Heart right ventricle (tissue), 16 donors: ENCODE data around the gene C20orf202. TPM values are rescaled to one million over a fixed set of nuclear protein-coding genes. Genes with fewer than 3 reads are reported as not detected.
A peak's percentile ranks its signal among the peaks of the same experiment; 100 is the strongest.

ENCODE experiments used
- ATAC-seq, 8 donors: fragments of 200-7000 bp; cut with Tn5 transposase; one replicate each; pipeline ENCODE4 v1.9.1; 2020; ENCODE audit warnings: mild to moderate bottlenecking in 8 of 8, moderate library complexity in 8 of 8, moderate number of reproducible peaks in 1 of 8
- DNase-seq, 2 donors: peaks; one replicate each; pipeline ENCODE4 v3.0.0-alpha.2; 2020
- H3K27ac ChIP-seq, 10 donors: fragments of 200-600 bp; sonication (generic) in 2 of 10; one replicate each; pipeline versions ENCODE4 v1.5.0 to v1.8.0; 2020 to 2022; ENCODE audit warnings: mild to moderate bottlenecking in 3 of 10
- H3K27me3 ChIP-seq, 7 donors: fragments of 200-600 bp; one replicate each; pipeline ENCODE4 v1.8.0; 2021 to 2022; ENCODE audit warnings: mild to moderate bottlenecking in 2 of 7
- H3K36me3 ChIP-seq, 9 donors: fragments of 200-600 bp; sonication (generic) in 1 of 9; one replicate each; pipeline versions ENCODE4 v1.5.0 to v1.8.0; 2020 to 2022; ENCODE audit warnings: mild to moderate bottlenecking in 2 of 9
- H3K4me1 ChIP-seq, 9 donors: fragments of 200-600 bp; sonication (generic) in 1 of 9; one replicate each; pipeline versions ENCODE4 v1.5.0 to v1.8.0; 2020 to 2022; ENCODE audit warnings: mild to moderate bottlenecking in 4 of 9
- H3K4me3 ChIP-seq, 10 donors: fragments of 200-600 bp; sonication (generic) in 2 of 10; one replicate each; pipeline versions ENCODE4 v1.5.0 to v1.8.0; 2020 to 2022; ENCODE audit warnings: mild to moderate bottlenecking in 7 of 10, moderate library complexity in 2 of 10
- H3K9me3 ChIP-seq, 11 donors: fragments of 200-600 bp in 10 of 11; sonication (generic) in 2 of 11; one replicate each; pipeline versions ENCODE4 v1.5.0 to v1.8.0; 2013 to 2022; ENCODE audit warnings: mild to moderate bottlenecking in 2 of 11, control low read depth in 1 of 11, moderate library complexity in 1 of 11
- WGBS, 2 donors: extraction: QIAGEN DNeasy Blood & Tissue Kit; methylation state at CpG; one replicate each; pipeline ENCODE4 v1.1.7; 2013; ENCODE audit warnings: inconsistent platforms in 1 of 2; 5-methylcytosine and 5-hydroxymethylcytosine counted together
- intact Hi-C, 10 donors: fragments of 100-400 bp; cut with DNase I; formaldehyde crosslinking; loops; one replicate each; pipeline versions ENCODE4 v1.11.1 to v1.14.2; 2022
- polyA plus RNA-seq, 2 donors: library from polyadenylated mRNA; stranded (reverse); fragments of 200-250 nt; gene quantifications; one replicate each; pipeline ENCODE4 v1.2.3, GENCODE V29; 2013
- total RNA-seq, 10 donors: library from RNA; stranded (reverse); fragmentation: NEBNext Ultra II Directional in 3 of 10; extraction: Animal tissue kit (Norgen Biotek cat#: 25700) in 3 of 10; gene quantifications; one replicate each; pipeline versions ENCODE4 v1.2.1 to v1.2.4, GENCODE V29; 2021 to 2023
- TF ChIP-seq, protein P1 (sequence below), 9 donors: fragments of 200-600 bp; sonication (generic) in 2 of 9; IDR thresholded peaks; one replicate each; pipeline versions ENCODE4 v1.5.0 to v1.8.0; 2021 to 2022; ENCODE audit warnings: antibody characterized with exemption in 9 of 9, mild to moderate bottlenecking in 5 of 9, moderate library complexity in 1 of 9
- donor health status: Arrhythmogenic right ventricular cardiomyopathy.
- donor health status: ischemic (EF 13 %, LVEDD 7.1; RV severe dilation, severe dysfunction).
- donor health status: healthy with polysubstance abuse.
- donor health status: DM: no; HTN: yes; CAD: no.
- donor health status: DM: no; HTN: no; CAD: no.
- donor health status: ischemic (EF 25% LVEDD 6.9; RV normal size, moderate dysfunction).
- donor health status: ischemic (EF 25% LVEDD 5.7; RV mildly dilated, moderate dysfunction).
- donor health status: healthy.
- donor health status: DM: yes; HTN: yes; CAD: no.
- donor health status: Ischemic cardiomyopathy.
- donor health status: ischemic (EF 35%, LVEDD 5.7; RV mildly dilated, moderate dysfunction).
- donor health status: nonischemic (EF 11% LVEDD 7.7; RV severe dilation, severe dysfunction).
- donor health status: DM: yes; HTN: yes; CAD: no.
- donor health status: PGD.
- donor health status: ischemic (EF 29% LVEDD 5.4; RV normal size, mild dysfunction).
- donor health status: nonischemic (EF 23%, LVEDD 6.1; RV moderate dilation, normal function).

Gene C20orf202
- total and polyA plus RNA-seq, 12 donors, result 0.18 to 0.90 (median 0.38) TPM; not detected in 4

DNA sequence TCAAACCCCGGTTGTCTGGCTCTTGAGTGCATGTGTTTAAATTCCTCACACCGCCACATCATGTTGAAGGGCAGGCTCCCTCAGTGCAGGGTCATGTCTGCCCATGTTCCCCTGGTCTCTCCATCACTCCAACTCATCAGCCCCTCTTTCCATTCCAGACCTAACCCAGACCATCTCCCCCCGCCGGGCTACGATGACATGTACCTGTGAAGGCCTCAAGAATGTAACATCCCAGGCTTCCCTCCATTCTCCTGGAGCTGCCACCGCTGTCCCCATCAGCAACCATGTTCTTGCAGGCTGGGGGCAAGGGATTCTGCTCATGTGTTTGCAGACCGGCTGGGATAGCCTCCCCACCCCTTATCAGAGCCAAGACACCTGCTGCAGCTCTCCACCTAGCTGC lies 38.4 kb upstream of the C20orf202 start:
- DNase-seq (no peak), ATAC-seq (no peak)
- Histone ChIP-seq H3K4me1 (peaks cover 0 to 24% (median 6%) of the 10 kb centered on the region in 9 donors), H3K27me3 (no peaks in the 10 kb centered on the region), H3K9me3 (no peaks in the 10 kb centered on the region), H3K4me3 (no peak overlapping the region), H3K36me3 (peaks cover 0 to 100% (median 63%) of the 10 kb centered on the region in 9 donors), H3K27ac (no peak overlapping the region)
- TF ChIP-seq, protein P1, sequence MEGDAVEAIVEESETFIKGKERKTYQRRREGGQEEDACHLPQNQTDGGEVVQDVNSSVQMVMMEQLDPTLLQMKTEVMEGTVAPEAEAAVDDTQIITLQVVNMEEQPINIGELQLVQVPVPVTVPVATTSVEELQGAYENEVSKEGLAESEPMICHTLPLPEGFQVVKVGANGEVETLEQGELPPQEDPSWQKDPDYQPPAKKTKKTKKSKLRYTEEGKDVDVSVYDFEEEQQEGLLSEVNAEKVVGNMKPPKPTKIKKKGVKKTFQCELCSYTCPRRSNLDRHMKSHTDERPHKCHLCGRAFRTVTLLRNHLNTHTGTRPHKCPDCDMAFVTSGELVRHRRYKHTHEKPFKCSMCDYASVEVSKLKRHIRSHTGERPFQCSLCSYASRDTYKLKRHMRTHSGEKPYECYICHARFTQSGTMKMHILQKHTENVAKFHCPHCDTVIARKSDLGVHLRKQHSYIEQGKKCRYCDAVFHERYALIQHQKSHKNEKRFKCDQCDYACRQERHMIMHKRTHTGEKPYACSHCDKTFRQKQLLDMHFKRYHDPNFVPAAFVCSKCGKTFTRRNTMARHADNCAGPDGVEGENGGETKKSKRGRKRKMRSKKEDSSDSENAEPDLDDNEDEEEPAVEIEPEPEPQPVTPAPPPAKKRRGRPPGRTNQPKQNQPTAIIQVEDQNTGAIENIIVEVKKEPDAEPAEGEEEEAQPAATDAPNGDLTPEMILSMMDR (IDR thresholded peaks at IDR 0.05), result no peak
- intact Hi-C loops, result no loop called here
- 93 to 96% methylated on average over 7 of the region's 7 CpGs for WGBS, 2 donors

DNA sequence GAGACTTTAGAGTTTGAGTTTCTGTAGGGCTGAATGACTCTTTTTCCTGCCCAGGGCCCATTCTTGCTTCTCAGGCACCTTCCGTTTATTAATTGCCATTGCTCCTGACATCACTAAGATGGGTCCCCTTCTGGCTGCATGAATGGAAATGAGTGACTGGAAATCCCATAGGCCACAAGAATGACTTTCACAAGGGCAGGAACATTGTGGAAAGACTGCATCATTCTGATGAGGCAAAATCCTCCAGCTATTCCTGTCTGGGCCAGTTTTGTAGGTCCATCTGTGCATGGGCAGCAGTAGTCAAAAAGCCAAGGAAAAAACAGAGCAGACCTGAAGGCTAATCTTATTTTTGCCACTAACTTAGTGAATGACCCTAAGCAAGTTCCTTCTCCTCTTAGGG lies 37.7 kb upstream of the C20orf202 start:
- Histone ChIP-seq H3K27me3 (no peaks in the 10 kb centered on the region), H3K27ac (peak overlapping the region in 1 of 10 donors; percentile 8), H3K9me3 (no peaks in the 10 kb centered on the region), H3K4me1 (peaks cover 0 to 24% (median 6%) of the 10 kb centered on the region in 9 donors), H3K36me3 (peaks cover 0 to 100% (median 64%) of the 10 kb centered on the region in 9 donors), H3K4me3 (no peak overlapping the region)
- 95 to 96% methylated on average over 1 of the region's 1 CpG for whole genome bisulfite sequencing, 2 donors
- ATAC-seq (no peak), DNase-seq (no peak)
- intact Hi-C loops, result no loop called here
- TF ChIP-seq, protein P1 (IDR thresholded peaks at IDR 0.05), result no peak

DNA sequence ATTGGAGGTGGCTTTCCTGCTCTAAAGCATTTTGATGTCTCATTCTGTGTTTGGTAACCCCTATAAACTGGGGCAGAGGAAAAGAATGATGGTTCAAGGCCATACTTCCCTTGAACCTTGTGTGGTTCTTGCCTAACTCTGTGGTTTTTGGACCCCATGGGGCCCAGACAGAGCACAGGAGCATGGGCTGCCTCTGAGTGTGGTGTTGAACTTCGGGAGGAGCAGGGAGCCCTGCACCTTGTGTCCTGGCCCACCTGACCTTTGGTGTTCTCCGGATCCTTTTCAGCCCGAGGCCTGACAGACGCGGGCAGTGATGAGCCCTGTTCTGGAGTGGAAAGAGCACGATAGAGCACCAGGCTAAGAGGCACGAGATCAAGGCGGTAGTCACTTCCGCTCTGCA lies 37.3 kb upstream of the C20orf202 start:
- ATAC-seq, result no peak
- Histone ChIP-seq H3K4me1 (peaks cover 0 to 24% (median 6%) of the 10 kb centered on the region in 9 donors), H3K27ac (peak overlapping the region in 1 of 10 donors; percentile 8), H3K4me3 (no peak overlapping the region), H3K9me3 (no peaks in the 10 kb centered on the region), H3K36me3 (peaks cover 0 to 100% (median 64%) of the 10 kb centered on the region in 9 donors), H3K27me3 (no peaks in the 10 kb centered on the region)
- TF ChIP-seq, protein P1 (IDR thresholded peaks at IDR 0.05), result no peak
- no peak for DNase-seq
- intact Hi-C loops, result no loop called here
- 95 to 97% methylated on average over 9 of the region's 9 CpGs for WGBS, 2 donors

DNA sequence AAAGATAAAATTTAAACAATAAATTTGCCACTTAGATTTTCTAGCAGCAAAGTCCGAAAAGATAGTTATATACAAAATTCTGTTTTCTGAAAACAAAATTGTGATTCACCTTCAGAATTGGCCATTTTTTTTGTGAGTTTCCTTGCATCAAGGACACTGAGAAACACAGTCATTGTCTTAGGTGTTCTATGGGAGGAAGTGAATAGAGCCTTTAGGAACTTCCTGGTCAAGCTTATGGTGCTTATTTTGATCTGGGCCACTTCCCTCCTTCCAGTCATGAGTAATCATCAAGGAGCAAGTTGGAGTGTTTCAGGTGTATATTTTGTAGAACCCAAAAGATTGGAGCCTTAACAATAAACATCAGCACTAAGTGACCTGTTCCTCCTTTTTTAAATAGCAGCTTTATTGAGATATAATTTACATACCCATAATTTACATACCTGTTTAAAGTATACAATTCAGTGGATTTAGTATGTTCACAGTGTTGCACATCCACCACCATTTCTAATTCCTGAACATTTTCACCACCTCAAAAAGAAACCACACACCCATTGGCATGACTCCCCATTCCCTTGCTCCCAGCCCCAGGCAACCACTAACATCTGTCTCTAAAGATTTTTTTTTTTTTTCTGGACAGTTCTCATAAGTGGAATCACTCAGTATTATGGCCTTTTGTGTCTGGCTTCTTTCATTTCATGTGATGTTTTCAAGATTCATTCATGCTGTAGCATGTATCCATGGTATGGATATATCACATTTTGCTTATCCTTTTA lies 36.1 kb upstream of the C20orf202 start:
- no peak overlapping the region for H3K27ac ChIP-seq
- H3K27me3 ChIP-seq, result no peaks in the 10 kb centered on the region
- WGBS, 2 donors, result 86 to 90% methylated on average over 1 of the region's 1 CpG
- no peaks in the 10 kb centered on the region for H3K9me3 ChIP-seq
- H3K36me3 ChIP-seq, result peaks cover 0 to 100% (median 69%) of the 10 kb centered on the region in 9 donors
- H3K4me1 ChIP-seq, result peaks cover 0 to 18% (median 6%) of the 10 kb centered on the region in 9 donors
- intact Hi-C loops, result no loop called here
- TF ChIP-seq, protein P1 (IDR thresholded peaks at IDR 0.05), result no peak
- no peak overlapping the region for H3K4me3 ChIP-seq
- ATAC-seq, result no peak
- DNase-seq, result no peak
